Lung (tissue), 12 donors: ENCODE data around the gene GLCE. TPM values are rescaled to one million over a fixed set of nuclear protein-coding genes. Genes with fewer than 3 reads are reported as not detected.

Experiments
- ATAC-seq: fragments of 200-7000 bp; cut with Tn5 transposase; one replicate; pipeline ENCODE4 v1.9.1; 2020; ENCODE audit warnings: moderate number of reproducible peaks; ENCODE audit not compliant: insufficient read depth, low FRiP score
- DNase-seq, 3 donors: peaks; one replicate each; pipeline ENCODE4 v3.0.0-alpha.2; 2013 to 2017
- H3K27ac ChIP-seq, 2 donors: one replicate each; pipeline ENCODE4 v1.5.1; 2013; ENCODE audit warnings: mild to moderate bottlenecking in 2 of 2, moderate library complexity in 2 of 2, control low read depth in 1 of 2, inconsistent platforms in 1 of 2, low read depth in 1 of 2, low read length in 1 of 2
- H3K27me3 ChIP-seq, 3 donors: one replicate each; pipeline ENCODE4 v1.5.1; 2013; ENCODE audit warnings: low read length in 2 of 3; ENCODE audit not compliant: control insufficient read depth in 3 of 3, insufficient read depth in 3 of 3
- H3K36me3 ChIP-seq, 4 donors: one replicate each; pipeline ENCODE4 v1.5.1; 2013; ENCODE audit warnings: low read length in 4 of 4, mild to moderate bottlenecking in 1 of 4, moderate library complexity in 1 of 4; ENCODE audit not compliant: control insufficient read depth in 4 of 4, insufficient read depth in 4 of 4
- H3K4me1 ChIP-seq, 5 donors: one replicate each; pipeline ENCODE4 v1.5.1; 2013; ENCODE audit warnings: low read length in 5 of 5, mild to moderate bottlenecking in 2 of 5, moderate library complexity in 1 of 5; ENCODE audit not compliant: control insufficient read depth in 5 of 5, insufficient read depth in 5 of 5
- H3K4me3 ChIP-seq: one replicate; pipeline ENCODE4 v1.5.1; 2013; ENCODE audit warnings: mild to moderate bottlenecking, control low read depth, moderate library complexity
- H3K9ac ChIP-seq, 2 donors: one replicate each; pipeline ENCODE4 v1.5.1; 2013; ENCODE audit warnings: low read length in 2 of 2, control low read depth in 1 of 2; ENCODE audit not compliant: insufficient read depth in 1 of 2
- H3K9me3 ChIP-seq, 4 donors: one replicate each; pipeline ENCODE4 v1.5.1; 2013; ENCODE audit warnings: low read length in 3 of 4, mild to moderate bottlenecking in 1 of 4, moderate library complexity in 1 of 4; ENCODE audit not compliant: control insufficient read depth in 4 of 4, insufficient read depth in 3 of 4
- CTCF ChIP-seq: IDR thresholded peaks from 2 replicates; pipeline ENCODE4 v1.5.1; 2012; ENCODE audit warnings: mild to moderate bottlenecking; ENCODE audit errors: control extremely low read depth, extremely low read depth
- WGBS, 2 donors: extraction: QIAGEN DNeasy Blood & Tissue Kit; methylation state at CpG; one replicate each; pipeline ENCODE4 v1.1.7; 2013; 5-methylcytosine and 5-hydroxymethylcytosine counted together
- polyA plus RNA-seq, 2 donors: library from polyadenylated mRNA; stranded (reverse); fragments of 200-250 nt; gene quantifications; one replicate each; pipeline ENCODE4 v1.2.1, GENCODE V29; 2013
- total RNA-seq, 2 donors: library from RNA; depleted of rRNA in 1 of 2; stranded (reverse); fragments of >200 nt in 1 of 2; gene quantifications; one replicate each; pipeline ENCODE4 v1.2.1, GENCODE V29; 2014 to 2021
- donor health status: control.
- donor health status: control.
- donor health status: Bipolar disorder and iron deficiency.
- donor health status: healthy.
- donor health status: DM: yes; HTN: yes; CAD: no.

GLCE gene
- total and polyA plus RNA-seq, 4 donors: 13.5 to 76.7 (median 17.9) TPM

- WGBS, 2 donors: 42 to 52% methylated on average over 5 of the region's 5 CpGs
- Histone ChIP-seq H3K9ac (no peak overlapping the region), H3K27ac (no peak overlapping the region), H3K4me1 (no peaks in the 10 kb centered on the region), H3K9me3 (no peaks in the 10 kb centered on the region), H3K36me3 (peaks cover 0 to 14% (median 9%) of the 10 kb centered on the region in 4 donors), H3K4me3 (no peak overlapping the region), H3K27me3 (no peaks in the 10 kb centered on the region)
- TF ChIP-seq CTCF: peak; percentile 9
- DNase-seq (peak in 2 of 3 donors; percentile 55 to 59), ATAC-seq (no peak)
Observed at GRCh38 chr15:69265347-69265955, 105.0 kb downstream of the GLCE start.

GRCh38 chr15:69271217-69271616, 110.8 kb downstream of the GLCE start:
- H3K9me3 ChIP-seq: no peaks in the 10 kb centered on the region
- no peak overlapping the region for H3K27ac ChIP-seq
- no peaks in the 10 kb centered on the region for H3K27me3 ChIP-seq
- H3K9ac ChIP-seq: no peak overlapping the region
- no peak for TF ChIP-seq CTCF
- DNase-seq (no peak), ATAC-seq (no peak)
- H3K4me1 ChIP-seq: peaks cover 2 to 31% (median 9%) of the 10 kb centered on the region in 5 donors
- no peak overlapping the region for H3K4me3 ChIP-seq
- H3K36me3 ChIP-seq: peaks cover 0 to 12% (median 5%) of the 10 kb centered on the region in 4 donors

GRCh38 chr15:69272139-69272538, 111.7 kb downstream of the GLCE start:
- ATAC-seq: no peak
- peak; percentile 37 to 83 (median 72) for DNase-seq
- H3K4me3 ChIP-seq: no peak overlapping the region
- TF ChIP-seq CTCF: no peak
- peaks cover 2 to 31% (median 11%) of the 10 kb centered on the region in 5 donors for H3K4me1 ChIP-seq
- H3K27ac ChIP-seq: no peak overlapping the region
- H3K9ac ChIP-seq: no peak overlapping the region
- peaks cover 0 to 12% (median 3%) of the 10 kb centered on the region in 4 donors for H3K36me3 ChIP-seq
- 60 to 71% methylated on average over 3 of the region's 3 CpGs for WGBS, 2 donors
- H3K27me3 ChIP-seq: no peaks in the 10 kb centered on the region
- H3K9me3 ChIP-seq: no peaks in the 10 kb centered on the region

GRCh38 chr15:69272891-69273290, 112.5 kb downstream of the GLCE start:
- Histone ChIP-seq H3K4me1 (peaks cover 2 to 31% (median 12%) of the 10 kb centered on the region in 5 donors), H3K9me3 (no peaks in the 10 kb centered on the region), H3K4me3 (no peak overlapping the region), H3K27ac (no peak overlapping the region), H3K9ac (no peak overlapping the region), H3K27me3 (no peaks in the 10 kb centered on the region), H3K36me3 (peaks cover 0 to 12% (median 3%) of the 10 kb centered on the region in 4 donors)
- no peak for TF ChIP-seq CTCF
- no peak for ATAC-seq
- WGBS, 2 donors: 81 to 83% methylated on average over 6 of the region's 6 CpGs
- peak; percentile 61 to 88 (median 81) for DNase-seq
